Activated CD4-positive, alpha-beta T cell treated with anti-CD3 and anti-CD28 coated beads, Interleukin-2, Interleukin-4, amounts not matched to agents 100 ng/mL and 50 ng/mL, durations not matched to agents 16 hours and 8 hours (primary cell): Measurements from ENCODE around the gene HOXC6.

Experiments used
- DNase-seq: peaks from one replicate; pipeline ENCODE4 v3.0.0-alpha.2; 2020; ENCODE audit warnings: low spot score

HOXC6 gene

GRCh38 chr12:54016051-54016450 is 12.2 kb upstream of the HOXC6 start:
- no peak for DNase-seq

- DNase-seq = no peak
Observed at GRCh38 chr12:54016478-54016964, 11.7 kb upstream of the HOXC6 start.

- no peak for DNase-seq
Observed at GRCh38 chr12:54017027-54017788, 11.0 kb upstream of the HOXC6 start.

GRCh38 chr12:54017878-54018467 is 10.3 kb upstream of the HOXC6 start:
- DNase-seq = peak; percentile 72

GRCh38 chr12:54018468-54018984 is 9.7 kb upstream of the HOXC6 start:
- no peak for DNase-seq

GRCh38 chr12:54019091-54019811 is 9.0 kb upstream of the HOXC6 start:
- no peak for DNase-seq

- no peak for DNase-seq
Observed at GRCh38 chr12:54019924-54020590, 8.2 kb upstream of the HOXC6 start.

- DNase-seq = no peak
Observed at GRCh38 chr12:54020591-54021405, 7.4 kb upstream of the HOXC6 start.

GRCh38 chr12:54021432-54022013 is 6.7 kb upstream of the HOXC6 start:
- no peak for DNase-seq

GRCh38 chr12:54022960-54023884 is 5.0 kb upstream of the HOXC6 start:
- DNase-seq = no peak

GRCh38 chr12:54024127-54024526 is 4.1 kb upstream of the HOXC6 start:
- no peak for DNase-seq

GRCh38 chr12:54024581-54025305 is 3.5 kb upstream of the HOXC6 start:
- no peak for DNase-seq

GRCh38 chr12:54025499-54026405 is 2.5 kb upstream of the HOXC6 start:
- no peak for DNase-seq

- no peak for DNase-seq
Observed at GRCh38 chr12:54026640-54027441, 1.4 kb upstream of the HOXC6 start.

- DNase-seq = no peak
Observed at GRCh38 chr12:54027442-54027786, 826 bp upstream of the HOXC6 start.

GRCh38 chr12:54029529-54030441 is 1.5 kb downstream of the HOXC6 start:
- no peak for DNase-seq
